Stimulated activated CD8-positive, alpha-beta memory T cell treated with anti-CD3 and anti-CD28 coated beads, Interleukin-7, amount 100 ng/mL, for 48 hours (primary cell): ENCODE data around the gene KHNYN.
"Not testable (repeated sequence)": the region's sequence is repeated elsewhere in the genome, so short reads cannot be mapped to it uniquely, and the experiment has no call there.

Experiments
- DNase-seq, 2 donors: peaks; one replicate each; pipeline ENCODE4 v3.0.0-alpha.2; 2020; ENCODE audit warnings: low read depth in 1 of 2; ENCODE audit errors: extremely low read depth in 1 of 2

The KHNYN gene

GRCh38 chr14:24437020-24437735 is 7.4 kb downstream of the KHNYN start:
- no peak for DNase-seq

- no peak for DNase-seq
Observed at GRCh38 chr14:24437736-24438067, 7.9 kb downstream of the KHNYN start.

GRCh38 chr14:24438223-24439097 is 8.7 kb downstream of the KHNYN start:
- DNase-seq = no peak

- no peak for DNase-seq
Observed at GRCh38 chr14:24439257-24439656, 9.5 kb downstream of the KHNYN start.

GRCh38 chr14:24439830-24440605 is 10.3 kb downstream of the KHNYN start:
- DNase-seq = no peak

GRCh38 chr14:24440606-24441399 is 11.0 kb downstream of the KHNYN start:
- DNase-seq = no peak

GRCh38 chr14:24441485-24441884 is 11.7 kb downstream of the KHNYN start:
- no peak for DNase-seq

GRCh38 chr14:24441904-24442239 is 12.1 kb downstream of the KHNYN start:
- DNase-seq = no peak

GRCh38 chr14:24442240-24443052 is 12.7 kb downstream of the KHNYN start, which contains the start of gene SDR39U1:
Gene SDR39U1, minus strand, starts transcription at chr14:24442776. Its CDS starts 7 bp downstream, at chr14:24442769.
- peak; percentile 91 to 96 for DNase-seq

GRCh38 chr14:24443053-24443665 is 13.4 kb downstream of the KHNYN start:
- DNase-seq = no peak

GRCh38 chr14:24450828-24451227 is 21.1 kb downstream of the KHNYN start:
- DNase-seq = not testable (repeated sequence)

- no peak for DNase-seq
Observed at GRCh38 chr14:24456980-24457379, 27.2 kb downstream of the KHNYN start.

GRCh38 chr14:24458736-24459135 is 29.0 kb downstream of the KHNYN start:
- DNase-seq = no peak

- no peak for DNase-seq
Observed at GRCh38 chr14:24459331-24459730, 29.6 kb downstream of the KHNYN start.

GRCh38 chr14:24461336-24461735 is 31.6 kb downstream of the KHNYN start:
- DNase-seq = no peak

- DNase-seq = no peak
Observed at GRCh38 chr14:24463017-24463883, 33.5 kb downstream of the KHNYN start.

GRCh38 chr14:24463884-24464785 is 34.4 kb downstream of the KHNYN start:
- DNase-seq = no peak
